ENCODE results near the gene EDA.

DNA sequence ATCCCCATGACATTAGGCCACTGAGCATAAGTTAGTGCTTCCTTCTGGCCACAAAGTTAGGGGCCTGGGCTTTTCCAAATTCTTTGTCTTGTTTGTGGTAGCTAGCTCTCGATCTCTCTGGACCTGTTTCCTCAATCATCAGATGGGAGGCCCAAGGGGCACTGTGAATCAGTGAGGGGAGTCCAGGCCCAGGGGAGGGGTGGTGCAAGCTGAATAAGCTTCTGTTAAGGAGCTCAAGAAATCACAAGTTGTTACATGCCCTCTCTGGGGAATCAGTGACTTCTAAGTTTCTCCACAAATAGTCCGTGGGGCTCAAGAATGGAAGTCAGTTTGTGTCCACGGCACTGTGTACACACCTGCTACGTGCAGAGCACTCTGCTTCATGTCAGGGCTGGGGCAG lies 418.7 kb downstream of the EDA start:
- TF ChIP-seq BRCA1 (CRISPR knock-in tag; IDR thresholded peaks at IDR 0.05) (no peak), ELK4 (CRISPR knock-in tag; IDR thresholded peaks at IDR 0.05; ENCODE audit: borderline replicate concordance) (no peak), CAMTA2 (CRISPR knock-in tag; IDR thresholded peaks at IDR 0.05; ENCODE audit: borderline replicate concordance) (no peak), BHLHE40 (IDR thresholded peaks at IDR 0.05; ENCODE audit: low read length) (no peak), TBP (CRISPR knock-in tag; IDR thresholded peaks at IDR 0.05) (no peak), PLRG1 (conservative IDR thresholded peaks at IDR 0.05) (no peak), MAZ (IDR thresholded peaks at IDR 0.05; ENCODE audit: borderline replicate concordance, low read depth, low read length) (no peak), MAZ (CRISPR knock-in tag; IDR thresholded peaks at IDR 0.05; ENCODE audit: low read depth) (no peak), RNF2 (conservative IDR thresholded peaks at IDR 0.05; ENCODE audit: low read depth) (no peak)
- TF ChIP-seq, protein P1, sequence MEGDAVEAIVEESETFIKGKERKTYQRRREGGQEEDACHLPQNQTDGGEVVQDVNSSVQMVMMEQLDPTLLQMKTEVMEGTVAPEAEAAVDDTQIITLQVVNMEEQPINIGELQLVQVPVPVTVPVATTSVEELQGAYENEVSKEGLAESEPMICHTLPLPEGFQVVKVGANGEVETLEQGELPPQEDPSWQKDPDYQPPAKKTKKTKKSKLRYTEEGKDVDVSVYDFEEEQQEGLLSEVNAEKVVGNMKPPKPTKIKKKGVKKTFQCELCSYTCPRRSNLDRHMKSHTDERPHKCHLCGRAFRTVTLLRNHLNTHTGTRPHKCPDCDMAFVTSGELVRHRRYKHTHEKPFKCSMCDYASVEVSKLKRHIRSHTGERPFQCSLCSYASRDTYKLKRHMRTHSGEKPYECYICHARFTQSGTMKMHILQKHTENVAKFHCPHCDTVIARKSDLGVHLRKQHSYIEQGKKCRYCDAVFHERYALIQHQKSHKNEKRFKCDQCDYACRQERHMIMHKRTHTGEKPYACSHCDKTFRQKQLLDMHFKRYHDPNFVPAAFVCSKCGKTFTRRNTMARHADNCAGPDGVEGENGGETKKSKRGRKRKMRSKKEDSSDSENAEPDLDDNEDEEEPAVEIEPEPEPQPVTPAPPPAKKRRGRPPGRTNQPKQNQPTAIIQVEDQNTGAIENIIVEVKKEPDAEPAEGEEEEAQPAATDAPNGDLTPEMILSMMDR (CRISPR knock-in tag; IDR thresholded peaks at IDR 0.05): no peak
